Gastroesophageal sphincter (tissue), 4 donors: ENCODE data around the gene RPL13. TPM values are rescaled to one million over a fixed set of nuclear protein-coding genes. Genes with fewer than 3 reads are reported as not detected.
A peak's percentile ranks its signal among the peaks of the same experiment; 100 is the strongest.

Experiments
- ATAC-seq: fragments of 150-250 bp; one replicate; pipeline ENCODE4 v1.9.1; 2016; ENCODE audit warnings: mild to moderate bottlenecking, moderate library complexity
- H3K27ac ChIP-seq, 4 donors: fragments of 200-600 bp; sonication (generic) in 3 of 4; 1 replicate in 3 of 4; 2 replicates in 1 of 4; pipeline ENCODE4 v1.5.1; 2016 to 2019
- H3K27me3 ChIP-seq: fragments of 200-600 bp; sonication (generic); one replicate; pipeline ENCODE4 v1.5.1; 2019
- H3K36me3 ChIP-seq, 2 donors: fragments of 200-600 bp; sonication (generic); one replicate each; pipeline ENCODE4 v1.5.1; 2019; ENCODE audit warnings: control low read depth in 1 of 2
- H3K4me1 ChIP-seq, 3 donors: fragments of 200-600 bp; sonication (generic); 1 replicate in 2 of 3; 2 replicates in 1 of 3; pipeline ENCODE4 v1.5.1; 2016 to 2019; ENCODE audit warnings: control low read depth in 2 of 3
- H3K4me3 ChIP-seq, 2 donors: fragments of 200-600 bp; sonication (generic); one replicate each; pipeline ENCODE4 v1.5.1; 2019; ENCODE audit warnings: mild to moderate bottlenecking in 1 of 2, moderate library complexity in 1 of 2
- H3K9me3 ChIP-seq, 3 donors: fragments of 200-600 bp; sonication (generic); one replicate each; pipeline ENCODE4 v1.5.1; 2017 to 2019; ENCODE audit warnings: control low read depth in 2 of 3
- EP300 ChIP-seq: sonication (generic); formaldehyde crosslinking; IDR thresholded peaks from one replicate; pipeline ENCODE4 v1.6.1; 2017; ENCODE audit warnings: antibody characterized with exemption, mild to moderate bottlenecking
- POLR2A ChIP-seq, 2 donors: fragments of 450-650 bp; IDR thresholded peaks; one replicate each; pipeline ENCODE4 v1.6.1; 2017; ENCODE audit warnings: antibody characterized with exemption in 2 of 2, mild to moderate bottlenecking in 2 of 2, moderate library complexity in 1 of 2
- POLR2AphosphoS5 ChIP-seq: sonication (generic); formaldehyde crosslinking; IDR thresholded peaks from one replicate; pipeline ENCODE4 v1.6.1; 2017; ENCODE audit warnings: antibody characterized with exemption
- WGBS, 2 donors: methylation state at CpG; one replicate each; pipeline ENCODE4 v1.1.5; 2018; ENCODE audit warnings: low coverage in 1 of 2; 5-methylcytosine and 5-hydroxymethylcytosine counted together
- total RNA-seq, 4 donors: library from RNA; depleted of rRNA; stranded (reverse); fragments of >200 nt; gene quantifications; one replicate each; pipeline ENCODE4 v1.1.0, GENCODE V29; 2016
- TF ChIP-seq, protein P1 (sequence below), 4 experiments: fragments of 200-600 bp in 2 of 4; fragments of 450-650 bp in 2 of 4; sonication (generic) in 1 of 4; IDR thresholded peaks; one replicate each; pipeline ENCODE4 v1.5.1; 2017 to 2019; ENCODE audit warnings: antibody characterized with exemption in 4 of 4, mild to moderate bottlenecking in 2 of 4, moderate library complexity in 2 of 4

RPL13 gene
- total RNA-seq, 4 donors from 2014 or later: 2,888 to 7,342 (median 4,676) TPM

DNA sequence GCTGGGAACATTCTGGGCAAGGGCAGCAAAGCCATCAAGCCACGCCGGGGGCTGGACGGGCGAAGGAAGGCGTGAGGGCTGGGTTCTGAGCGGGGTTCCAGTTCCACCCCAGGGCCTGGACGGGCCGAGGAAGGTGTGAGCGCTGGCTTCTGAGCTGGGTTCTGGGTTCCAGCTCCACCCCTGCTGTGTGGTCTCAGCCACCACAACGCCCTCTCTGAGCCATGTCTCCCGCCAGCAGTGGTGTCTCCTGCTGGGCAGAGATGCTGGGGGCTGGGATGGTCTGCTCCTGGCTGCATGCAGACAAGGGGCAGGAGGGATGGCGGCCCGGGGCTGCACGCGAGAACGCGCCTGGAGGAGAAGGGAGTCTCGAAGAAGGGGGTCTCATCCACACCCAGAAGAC is 11.2 kb downstream of the RPL13 start:
- Histone ChIP-seq H3K36me3 (no peaks in the 10 kb centered on the region), H3K27ac (no peak overlapping the region), H3K4me3 (no peak overlapping the region), H3K4me1 (peaks cover 0 to 24% (median 14%) of the 10 kb centered on the region in 3 donors), H3K27me3 (peaks cover 87% of the 10 kb centered on the region), H3K9me3 (no peaks in the 10 kb centered on the region)
- TF ChIP-seq EP300 (no peak), POLR2AphosphoS5 (no peak)
- WGBS, 2 donors: no CpG with 5 or more reads among the region's 18 CpGs
- ATAC-seq: no peak

DNA sequence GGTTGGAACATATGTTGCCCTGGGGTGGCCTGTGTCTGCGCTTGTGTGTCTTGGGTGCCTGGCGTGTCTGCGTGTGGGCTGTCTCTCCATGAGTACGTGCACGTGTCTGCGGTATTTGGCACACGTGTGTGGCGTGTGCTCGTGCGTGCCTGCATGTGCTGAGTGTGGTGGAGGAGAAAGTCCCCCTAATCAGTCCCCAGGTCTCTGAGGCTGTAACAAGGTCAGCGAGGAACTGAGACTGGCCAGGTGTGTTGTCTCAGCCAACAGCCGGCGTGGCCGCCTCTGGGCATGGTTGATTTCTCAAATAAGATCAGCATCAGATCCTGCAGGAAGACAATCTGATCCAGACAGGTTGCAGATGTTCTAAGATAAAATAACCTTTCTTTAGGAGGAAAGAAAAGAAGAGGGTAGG is 11.6 kb downstream of the RPL13 start:
- no peak overlapping the region for H3K4me3 ChIP-seq
- H3K4me1 ChIP-seq: peaks cover 0 to 24% (median 14%) of the 10 kb centered on the region in 3 donors
- WGBS, 2 donors: 20 to 35% methylated on average over 1 to 7 of the region's 14 CpGs
- peaks cover 92% of the 10 kb centered on the region for H3K27me3 ChIP-seq
- ATAC-seq: no peak
- H3K36me3 ChIP-seq: no peaks in the 10 kb centered on the region
- TF ChIP-seq POLR2AphosphoS5 (no peak), EP300 (no peak), POLR2A (IDR thresholded peaks at IDR 0.05) (no peak)
- TF ChIP-seq, protein P1, sequence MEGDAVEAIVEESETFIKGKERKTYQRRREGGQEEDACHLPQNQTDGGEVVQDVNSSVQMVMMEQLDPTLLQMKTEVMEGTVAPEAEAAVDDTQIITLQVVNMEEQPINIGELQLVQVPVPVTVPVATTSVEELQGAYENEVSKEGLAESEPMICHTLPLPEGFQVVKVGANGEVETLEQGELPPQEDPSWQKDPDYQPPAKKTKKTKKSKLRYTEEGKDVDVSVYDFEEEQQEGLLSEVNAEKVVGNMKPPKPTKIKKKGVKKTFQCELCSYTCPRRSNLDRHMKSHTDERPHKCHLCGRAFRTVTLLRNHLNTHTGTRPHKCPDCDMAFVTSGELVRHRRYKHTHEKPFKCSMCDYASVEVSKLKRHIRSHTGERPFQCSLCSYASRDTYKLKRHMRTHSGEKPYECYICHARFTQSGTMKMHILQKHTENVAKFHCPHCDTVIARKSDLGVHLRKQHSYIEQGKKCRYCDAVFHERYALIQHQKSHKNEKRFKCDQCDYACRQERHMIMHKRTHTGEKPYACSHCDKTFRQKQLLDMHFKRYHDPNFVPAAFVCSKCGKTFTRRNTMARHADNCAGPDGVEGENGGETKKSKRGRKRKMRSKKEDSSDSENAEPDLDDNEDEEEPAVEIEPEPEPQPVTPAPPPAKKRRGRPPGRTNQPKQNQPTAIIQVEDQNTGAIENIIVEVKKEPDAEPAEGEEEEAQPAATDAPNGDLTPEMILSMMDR (IDR thresholded peaks at IDR 0.05): no peak
- no peaks in the 10 kb centered on the region for H3K9me3 ChIP-seq
- H3K27ac ChIP-seq: no peak overlapping the region

GRCh38 chr16:89572485-89573205 is 12.2 kb downstream of the RPL13 start:
- Histone ChIP-seq H3K4me1 (peaks cover 0 to 24% (median 14%) of the 10 kb centered on the region in 3 donors), H3K4me3 (no peak overlapping the region), H3K9me3 (no peaks in the 10 kb centered on the region), H3K36me3 (no peaks in the 10 kb centered on the region), H3K27ac (peak overlapping the region in 1 of 4 donors; percentile 6), H3K27me3 (peaks cover 97% of the 10 kb centered on the region)
- TF ChIP-seq EP300: no peak
- TF ChIP-seq POLR2A (IDR thresholded peaks at IDR 0.05): no peak
- TF ChIP-seq POLR2AphosphoS5: no peak
- TF ChIP-seq, protein P1 (IDR thresholded peaks at IDR 0.05): no peak
- WGBS, 2 donors: 57% methylated on average over 8 of the region's 19 CpGs; no CpG with 5 or more reads in 1 of the 2 donors
- ATAC-seq: no peak

DNA sequence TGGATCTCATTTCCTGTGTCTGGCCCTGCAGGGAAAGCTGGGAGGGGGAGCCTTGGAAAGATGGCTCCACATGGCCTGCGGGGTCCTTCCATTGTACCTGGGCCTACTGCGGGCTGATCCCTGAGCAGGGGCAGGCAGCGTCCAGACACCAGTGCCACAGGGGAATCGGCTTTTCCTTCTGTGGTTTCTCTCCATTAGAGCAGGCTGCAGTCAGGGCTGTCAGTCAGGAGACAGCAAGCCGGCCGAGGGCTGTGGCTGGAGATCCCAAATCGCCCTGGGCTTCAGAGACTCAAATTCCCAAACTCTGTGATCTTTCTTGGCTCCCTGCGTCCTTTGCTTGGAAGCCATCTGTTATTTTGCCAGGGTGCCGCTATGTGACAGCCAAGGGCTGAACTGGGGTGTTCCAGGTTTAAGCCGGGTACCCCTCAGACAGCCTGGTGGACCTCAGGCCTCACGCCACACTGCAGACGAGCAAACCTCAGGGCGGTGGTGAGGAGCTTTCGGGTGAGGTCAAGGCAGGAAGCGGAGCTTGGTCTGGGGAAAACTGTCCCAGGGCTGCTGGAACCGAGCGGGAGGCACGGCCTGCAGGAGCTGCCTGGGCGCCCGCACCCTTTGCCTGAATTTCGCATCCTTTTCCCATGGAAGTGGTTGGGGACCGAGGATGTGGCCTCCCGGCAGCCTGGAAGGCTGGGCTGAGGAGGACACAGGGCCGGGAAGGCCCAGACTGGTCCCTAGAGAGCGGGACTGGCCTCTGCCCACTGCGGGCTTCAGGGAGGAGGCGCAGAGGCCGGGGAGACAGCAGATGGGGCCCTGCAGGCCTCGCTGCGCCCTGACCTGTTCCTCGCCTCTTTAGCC is 13.6 kb downstream of the RPL13 start:
- WGBS, 2 donors: 40% methylated on average over 2 of the region's 31 CpGs; no CpG with 5 or more reads in 1 of the 2 donors
- Histone ChIP-seq H3K4me1 (peaks cover 0 to 24% (median 14%) of the 10 kb centered on the region in 3 donors), H3K27ac (no peak overlapping the region), H3K4me3 (peak overlapping the region in 1 of 2 donors; percentile 34), H3K27me3 (peaks cover 90% of the 10 kb centered on the region), H3K9me3 (no peaks in the 10 kb centered on the region), H3K36me3 (no peaks in the 10 kb centered on the region)
- ATAC-seq: no peak
- TF ChIP-seq POLR2A (IDR thresholded peaks at IDR 0.05): no peak

DNA sequence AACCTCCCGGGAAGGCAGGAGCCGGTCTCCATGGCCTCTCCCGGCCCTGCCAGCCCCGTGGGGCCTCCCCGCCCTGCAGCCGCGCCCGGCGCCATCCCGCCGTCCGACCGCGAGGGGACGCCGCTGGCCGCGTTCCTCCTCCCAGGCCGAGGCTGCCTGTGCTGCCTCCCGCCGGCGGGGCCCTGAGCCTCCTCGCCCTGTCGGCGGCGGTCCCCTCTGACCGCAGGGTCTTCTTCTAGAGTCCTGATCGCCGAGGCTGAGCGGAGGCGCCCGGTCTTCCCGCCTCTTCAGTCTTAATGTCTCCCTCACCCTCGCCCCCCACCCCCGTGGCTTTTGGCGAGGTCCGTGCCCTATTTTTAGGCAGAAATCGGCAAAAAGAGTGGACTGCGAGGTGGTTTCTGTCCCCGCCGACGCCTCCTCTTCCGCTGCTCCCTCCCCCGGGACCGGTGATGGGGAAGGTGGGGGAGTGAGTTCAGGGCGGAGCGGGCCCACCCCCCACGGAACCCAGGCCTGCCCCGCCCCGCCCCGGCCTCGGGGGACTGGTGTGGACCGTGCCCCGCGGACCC is 14.3 kb downstream of the RPL13 start:
- H3K9me3 ChIP-seq: no peaks in the 10 kb centered on the region
- no peaks in the 10 kb centered on the region for H3K36me3 ChIP-seq
- H3K4me1 ChIP-seq: peaks cover 0 to 24% (median 14%) of the 10 kb centered on the region in 3 donors
- H3K27me3 ChIP-seq: peaks cover 83% of the 10 kb centered on the region
- peak; percentile 26 for ATAC-seq
- H3K4me3 ChIP-seq: peak overlapping the region in 1 of 2 donors; percentile 34
- no CpG with 5 or more reads among the region's 55 CpGs for WGBS, 2 donors
- TF ChIP-seq POLR2A (IDR thresholded peaks at IDR 0.05) (no peak), EP300 (no peak)
- TF ChIP-seq, protein P1 (IDR thresholded peaks at IDR 0.05): peak in 3 of 4 experiments; percentile 42 to 57 (median 47)
- H3K27ac ChIP-seq: no peak overlapping the region
